Endothelial cell of umbilical vein (primary cell): ENCODE data around the gene ZFP62. TPM values are rescaled to one million over a fixed set of nuclear protein-coding genes. Genes with fewer than 3 reads are reported as not detected.

Experiments used
- BruUV-seq: library from RNA; stranded (reverse); fragments of 400-500 nt; replicated peaks from 2 replicates; lab custom pipeline; 2021; lab: Mats Ljungman, UMichigan
- CTCF ChIA-PET: fragments of 300-600, 350-600 bp; sonication (Branson Sonifier 250); formaldehyde crosslinking; loops from one replicate; lab custom pipeline; 2021; ENCODE audit warnings: antibody characterized with exemption, inconsistent platforms; lab: Charles Lee
- POLR2A ChIA-PET: fragments of 300-600, 350-600 bp; sonication (Branson Sonifier 250); formaldehyde crosslinking; loops from one replicate; lab custom pipeline; 2021; ENCODE audit warnings: antibody characterized with exemption, inconsistent platforms; lab: Charles Lee
- DNase-seq: peaks from one replicate; pipeline ENCODE4 v3.0.0-alpha.2; 2011; ENCODE audit warnings: low read depth, low spot score
- FAIRE-seq: peaks from 2 replicates; lab custom pipeline; 2011; peaks lifted over from hg19 to GRCh38; lab: Jason Lieb, UNC
- H2AFZ ChIP-seq: 2 replicates; pipeline ENCODE4 v1.6.0; 2012; ENCODE audit warnings: low read depth, low read length, control low read depth, inconsistent platforms
- H3K27ac ChIP-seq: 2 replicates; pipeline ENCODE4 v1.5.1; 2011; ENCODE audit warnings: low read depth, mild to moderate bottlenecking, control low read depth, low read length, moderate library complexity; ENCODE audit not compliant: insufficient read depth
- H3K27me3 ChIP-seq, 2 experiments: 2 replicates each; pipeline versions ENCODE4 v1.6.0 to v1.6.1; 2011; ENCODE audit warnings: low read length in 2 of 2, mixed read lengths in 1 of 2; ENCODE audit not compliant: control insufficient read depth in 2 of 2, insufficient read depth in 2 of 2
- H3K36me3 ChIP-seq, 2 experiments: 2 replicates in 1 of 2; 3 replicates in 1 of 2; pipeline ENCODE4 v1.5.1; 2011; ENCODE audit warnings: low read length in 2 of 2, mild to moderate bottlenecking in 1 of 2, moderate library complexity in 1 of 2; ENCODE audit not compliant: control insufficient read depth in 2 of 2, insufficient read depth in 2 of 2; ENCODE audit errors: extremely low read depth in 1 of 2
- H3K4me1 ChIP-seq: 3 replicates; pipeline ENCODE4 v1.5.1; 2011; ENCODE audit warnings: mild to moderate bottlenecking, low read length; ENCODE audit not compliant: control insufficient read depth, insufficient read depth; ENCODE audit errors: extremely low read depth
- H3K4me2 ChIP-seq: 2 replicates; pipeline ENCODE4 v1.6.1; 2011; ENCODE audit warnings: low read length, control low read depth, mixed read lengths; ENCODE audit not compliant: insufficient read depth
- H3K4me3 ChIP-seq, 3 experiments: fragments of 200-600 bp in 1 of 3; sonication (generic), shearing (Covaris generic) in 1 of 3; replicated peaks in 1 of 3; 2 replicates each; pipeline ENCODE4 v1.5.1; 2011 to 2016; ENCODE audit warnings: control low read depth in 3 of 3, low read length in 3 of 3, mild to moderate bottlenecking in 2 of 3, inconsistent platforms in 1 of 3, low read depth in 1 of 3, moderate library complexity in 1 of 3; ENCODE audit not compliant: insufficient read depth in 1 of 3
- H3K79me2 ChIP-seq: 2 replicates; pipeline ENCODE4 v1.6.0; 2012; ENCODE audit warnings: low read length, inconsistent platforms; ENCODE audit not compliant: control insufficient read depth, insufficient read depth
- H3K9ac ChIP-seq: replicated peaks from 2 replicates; pipeline ENCODE3; 2011; ENCODE audit warnings: low read length, control low read depth; ENCODE audit not compliant: insufficient read depth; ENCODE audit errors: extremely low read depth
- H3K9me1 ChIP-seq: replicated peaks from 3 replicates; pipeline ENCODE4 v1.6.0; 2011; ENCODE audit warnings: mild to moderate bottlenecking, low read length; ENCODE audit not compliant: control insufficient read depth, insufficient read depth; ENCODE audit errors: extremely low read depth
- H3K9me3 ChIP-seq: replicated peaks from 2 replicates; pipeline ENCODE4 v1.5.1; 2012; ENCODE audit warnings: low read length, inconsistent platforms; ENCODE audit not compliant: control insufficient read depth, insufficient read depth
- H4K20me1 ChIP-seq: replicated peaks from 2 replicates; pipeline ENCODE3; 2011; ENCODE audit warnings: mild to moderate bottlenecking, low read length; ENCODE audit not compliant: control insufficient read depth, insufficient read depth; ENCODE audit errors: extremely low read depth
- EZH2 ChIP-seq: IDR thresholded peaks from 2 replicates; pipeline ENCODE4 v1.6.1; 2012; ENCODE audit warnings: borderline replicate concordance, low read depth, mild to moderate bottlenecking, moderate library complexity, low read length, inconsistent platforms; ENCODE audit not compliant: severe bottlenecking
- FOS ChIP-seq: IDR thresholded peaks from 2 replicates; pipeline ENCODE4 v1.6.1; 2011; ENCODE audit warnings: mild to moderate bottlenecking, low read length, moderate library complexity, borderline replicate concordance; ENCODE audit not compliant: insufficient read depth
- JUN ChIP-seq: IDR thresholded peaks from 2 replicates; pipeline ENCODE4 v1.6.1; 2011; ENCODE audit warnings: borderline replicate concordance, low read depth; ENCODE audit not compliant: insufficient read length, insufficient read depth
- POLR2A ChIP-seq: IDR thresholded peaks from 2 replicates; pipeline ENCODE4 v1.6.1; 2012; ENCODE audit warnings: low read depth, mild to moderate bottlenecking, control low read depth, low read length
- dilution Hi-C: fragments of 300-500 bp; cut with MboI; formaldehyde crosslinking; loops from one replicate; pipeline ENCODE4 v1.15.0; 2019; ENCODE audit warnings: low sequenced_read_pairs; ENCODE audit not compliant: extremely low pct_ligation_motif_present
- intact Hi-C: fragments of 100-400 bp; cut with micrococcal nuclease; formaldehyde crosslinking; loops from one replicate; pipeline ENCODE4 v1.10.0; 2022
- polyA plus RNA-seq, 4 experiments: library from polyadenylated mRNA; depleted of rRNA in 3 of 4; stranded (reverse) in 3 of 4; unstranded in 1 of 4; fragments of >200 nt; gene quantifications; 2 replicates each; pipeline versions ENCODE4 v1.2.1 to v1.2.3, GENCODE V29; 2011 to 2012; ENCODE audit warnings: missing spikeins in 1 of 4
- total RNA-seq: library from RNA; stranded (reverse); gene quantifications from 2 replicates; pipeline ENCODE4 v1.2.3, GENCODE V29; 2021
- TF ChIP-seq, protein P1 (sequence below), 2 donors: IDR thresholded peaks; 1 replicate in 1 of 2; 2 replicates in 1 of 2; pipeline ENCODE4 v1.5.1; 2011; ENCODE audit warnings: low read length in 2 of 2, mild to moderate bottlenecking in 2 of 2, moderate library complexity in 2 of 2, control low read depth in 1 of 2, inconsistent platforms in 1 of 2, low read depth in 1 of 2; ENCODE audit not compliant: insufficient read depth in 1 of 2; ENCODE audit errors: extremely low read depth in 1 of 2

The ZFP62 gene
- total and polyA plus RNA-seq, 2 donors (not counting 3 experiments of a cell fraction or from before 2014, with no cell fraction given) = 3.7 to 19.7 TPM

DNA sequence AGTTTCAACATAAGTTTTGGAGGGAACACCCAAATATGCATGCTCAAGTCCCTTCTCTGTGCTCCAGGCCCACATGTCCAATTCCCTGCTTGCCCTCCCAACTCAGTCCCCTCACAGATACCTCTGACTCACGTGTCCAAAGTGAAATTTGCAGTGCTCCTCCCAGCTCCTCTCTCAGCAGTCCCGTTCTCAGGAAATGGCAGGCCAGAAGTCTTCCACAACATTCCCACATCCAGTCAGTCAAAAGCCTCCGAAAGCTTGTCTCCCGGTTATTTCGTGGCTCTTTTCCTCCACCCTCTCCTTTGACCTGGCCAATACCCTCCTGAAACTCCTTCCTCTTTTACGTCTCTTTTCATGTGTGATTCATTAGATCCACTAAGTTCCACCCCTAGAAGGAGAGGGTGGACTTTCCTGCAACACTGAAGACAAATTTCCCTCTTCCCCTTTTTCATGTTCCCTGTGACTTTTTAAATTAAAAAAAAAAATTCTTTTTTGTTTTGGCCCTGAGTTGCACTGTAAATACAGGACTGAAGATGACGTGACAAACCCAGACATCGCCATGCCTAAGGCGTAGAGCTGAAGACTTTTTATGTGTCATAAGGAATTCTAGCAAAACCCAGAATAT is 45.7 kb downstream of the ZFP62 start:
- POLR2A ChIA-PET = no interaction called here
- peak overlapping the region; percentile 89 for H2AFZ ChIP-seq

More for the DNA sequence above, 45.7 kb downstream of the ZFP62 start:
- no peaks in the 10 kb centered on the region for H4K20me1 ChIP-seq
- no peaks in the 10 kb centered on the region for H3K9me3 ChIP-seq
- peaks cover 33% of the 10 kb centered on the region for H3K4me1 ChIP-seq
- no peak for DNase-seq
- dilution Hi-C loops (no loop called here), intact Hi-C loops (no loop called here)
- no peak for FAIRE-seq
- H3K27ac ChIP-seq = no peak overlapping the region
- H3K4me2 ChIP-seq = peak overlapping the region; percentile 22
- TF ChIP-seq POLR2A (no peak), FOS (no peak), JUN (no peak), EZH2 (no peak)
- TF ChIP-seq, protein P1, sequence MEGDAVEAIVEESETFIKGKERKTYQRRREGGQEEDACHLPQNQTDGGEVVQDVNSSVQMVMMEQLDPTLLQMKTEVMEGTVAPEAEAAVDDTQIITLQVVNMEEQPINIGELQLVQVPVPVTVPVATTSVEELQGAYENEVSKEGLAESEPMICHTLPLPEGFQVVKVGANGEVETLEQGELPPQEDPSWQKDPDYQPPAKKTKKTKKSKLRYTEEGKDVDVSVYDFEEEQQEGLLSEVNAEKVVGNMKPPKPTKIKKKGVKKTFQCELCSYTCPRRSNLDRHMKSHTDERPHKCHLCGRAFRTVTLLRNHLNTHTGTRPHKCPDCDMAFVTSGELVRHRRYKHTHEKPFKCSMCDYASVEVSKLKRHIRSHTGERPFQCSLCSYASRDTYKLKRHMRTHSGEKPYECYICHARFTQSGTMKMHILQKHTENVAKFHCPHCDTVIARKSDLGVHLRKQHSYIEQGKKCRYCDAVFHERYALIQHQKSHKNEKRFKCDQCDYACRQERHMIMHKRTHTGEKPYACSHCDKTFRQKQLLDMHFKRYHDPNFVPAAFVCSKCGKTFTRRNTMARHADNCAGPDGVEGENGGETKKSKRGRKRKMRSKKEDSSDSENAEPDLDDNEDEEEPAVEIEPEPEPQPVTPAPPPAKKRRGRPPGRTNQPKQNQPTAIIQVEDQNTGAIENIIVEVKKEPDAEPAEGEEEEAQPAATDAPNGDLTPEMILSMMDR (IDR thresholded peaks at IDR 0.05; ENCODE audit: extremely low read depth in 1 of 2, insufficient read depth in 1 of 2, low read depth in 1 of 2, low read length in 2 of 2) = no peak
- CTCF ChIA-PET = interaction anchor here (1.4 to 2.1 kb wide), 2 partner anchors 9 to 11 kb away, joined by 5 to 7 read pairs; no protein-coding TSS in a partner anchor
- H3K9ac ChIP-seq = no peak overlapping the region
- H3K36me3 ChIP-seq = no peaks in the 10 kb centered on the region
- H3K79me2 ChIP-seq = no peaks in the 10 kb centered on the region
- no TSS peak for BruUV-seq
- no peak overlapping the region for H3K4me3 ChIP-seq
- H3K9me1 ChIP-seq = no peaks in the 10 kb centered on the region
- H3K27me3 ChIP-seq = no peaks in the 10 kb centered on the region
